Activated naive CD8-positive, alpha-beta T cell treated with anti-CD3 and anti-CD28 coated beads, Interleukin-2, amount 50 U/mL, for 16 hours (primary cell): ENCODE measurements around the gene TRABD.

Experiments
- DNase-seq: peaks from one replicate; pipeline ENCODE4 v3.0.0-alpha.2; 2020; ENCODE audit warnings: low read depth, low spot score

TRABD gene

DNA sequence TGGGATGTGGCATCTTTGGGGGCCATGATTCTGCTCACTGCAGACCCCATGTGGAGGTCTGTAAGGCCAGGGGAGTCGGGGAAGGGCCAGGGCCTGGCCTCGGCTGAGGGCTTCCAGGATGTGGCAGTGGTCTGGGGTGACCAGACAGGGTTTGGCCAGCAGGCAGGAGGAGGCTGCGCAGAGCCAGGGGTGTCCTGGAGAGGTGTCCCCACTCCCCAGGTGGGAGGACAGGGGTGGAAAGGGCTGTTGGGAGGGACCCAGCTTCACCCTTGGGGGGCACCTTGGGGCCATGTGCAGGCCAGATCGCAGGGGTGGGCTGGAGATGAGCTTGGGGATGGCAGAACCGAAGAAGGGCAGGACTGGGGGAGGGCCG is 11.7 kb upstream of the TRABD start:
- DNase-seq: no peak

DNA sequence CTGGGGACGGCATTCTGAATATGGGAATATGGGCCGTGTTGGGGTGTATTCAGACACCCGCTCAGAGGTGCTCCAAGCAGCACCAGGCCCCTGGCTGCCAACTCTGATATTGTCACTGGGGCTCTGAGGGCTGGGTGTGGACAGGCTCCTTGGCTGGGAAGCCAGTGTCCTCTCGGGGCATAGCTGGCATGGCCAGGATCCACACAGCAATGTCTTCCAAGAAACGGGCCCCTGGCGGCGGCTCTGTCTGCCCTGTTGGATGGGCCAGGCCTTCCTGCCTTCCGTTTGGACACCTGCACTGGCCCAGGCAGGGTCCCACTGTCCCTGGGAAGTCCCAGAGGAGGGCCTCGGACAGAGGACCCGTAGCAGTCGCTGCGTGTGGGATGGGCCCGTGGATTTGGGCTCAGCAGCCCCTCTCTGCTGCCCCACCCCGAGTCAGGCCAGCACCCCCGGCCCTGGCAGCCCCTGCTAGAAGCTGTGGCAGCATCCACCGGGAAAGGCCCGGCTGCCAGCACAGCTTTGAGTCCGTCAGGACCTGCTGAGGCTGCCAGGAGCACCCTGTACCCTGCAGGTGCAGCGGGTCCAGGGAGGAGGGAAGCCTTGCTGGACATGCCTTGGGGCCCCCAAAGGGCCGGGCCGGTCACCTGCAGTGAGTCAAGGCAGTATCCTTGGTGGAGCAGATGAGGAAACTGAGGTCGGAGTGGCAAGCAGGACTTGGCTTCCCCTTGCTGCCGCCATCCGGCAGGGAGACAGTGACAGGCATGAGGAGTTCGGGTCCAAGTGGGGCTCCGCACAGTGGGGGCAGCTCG is 11.1 kb upstream of the TRABD start:
- no peak for DNase-seq

DNA sequence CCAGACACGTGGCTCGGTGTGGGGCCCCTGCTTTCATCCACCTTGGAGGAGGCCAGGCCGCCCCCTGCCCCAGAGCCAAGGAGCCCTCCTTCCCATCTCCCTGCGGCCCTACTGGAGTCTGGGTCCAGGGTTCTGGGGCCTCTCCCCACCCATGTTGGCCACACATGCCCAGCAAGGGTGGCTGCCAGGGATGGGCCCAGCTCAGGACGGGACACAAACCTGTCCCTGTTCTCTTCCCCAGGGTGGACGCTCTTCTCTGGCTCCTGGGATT is 10.6 kb upstream of the TRABD start:
- no peak for DNase-seq

DNA sequence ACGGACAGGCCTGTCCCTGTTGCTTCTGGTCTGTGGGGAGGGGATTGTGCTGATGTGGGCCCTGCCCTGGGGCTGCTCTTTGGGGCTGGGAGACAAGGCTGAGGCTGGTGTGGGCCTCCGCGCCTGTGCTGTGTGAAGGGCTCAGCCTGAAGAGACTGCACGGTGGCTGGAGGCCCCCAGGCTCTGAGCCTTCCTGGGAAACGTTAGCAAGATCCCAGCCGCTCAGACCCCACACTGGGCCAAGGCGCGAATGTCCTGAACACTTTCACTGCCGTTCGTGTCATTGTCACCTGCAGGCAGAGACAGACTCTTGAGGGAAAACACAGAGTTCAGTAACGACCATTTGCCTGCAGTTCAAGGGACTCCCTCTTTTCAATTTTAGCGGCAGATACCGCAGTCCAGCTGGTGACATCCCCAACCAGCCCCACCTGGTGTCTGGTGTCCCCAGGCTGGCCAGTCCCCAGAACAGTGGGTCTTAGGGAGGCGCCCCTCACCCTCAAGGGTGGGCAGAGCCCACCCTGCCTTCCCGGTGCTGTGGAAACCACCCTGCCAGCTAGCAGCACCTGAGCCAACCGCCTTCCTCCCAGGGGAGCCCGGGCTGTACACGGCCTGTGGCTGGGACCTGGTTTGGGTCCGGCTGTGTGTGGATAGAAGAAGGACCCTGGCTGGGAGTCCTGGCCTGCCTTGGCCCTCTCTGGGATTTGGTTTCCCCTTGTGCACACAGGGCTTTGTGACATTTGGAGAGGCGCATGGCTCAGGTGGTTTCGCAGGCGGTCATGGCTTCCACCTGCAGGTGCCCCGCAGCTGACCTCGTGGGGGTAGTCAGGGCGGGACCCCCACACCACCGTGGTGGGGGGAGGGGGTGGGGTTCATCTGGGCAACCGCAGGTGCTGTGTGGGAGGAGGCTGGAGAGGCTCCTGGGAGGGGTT is 9.5 kb upstream of the TRABD start:
- no peak for DNase-seq

DNA sequence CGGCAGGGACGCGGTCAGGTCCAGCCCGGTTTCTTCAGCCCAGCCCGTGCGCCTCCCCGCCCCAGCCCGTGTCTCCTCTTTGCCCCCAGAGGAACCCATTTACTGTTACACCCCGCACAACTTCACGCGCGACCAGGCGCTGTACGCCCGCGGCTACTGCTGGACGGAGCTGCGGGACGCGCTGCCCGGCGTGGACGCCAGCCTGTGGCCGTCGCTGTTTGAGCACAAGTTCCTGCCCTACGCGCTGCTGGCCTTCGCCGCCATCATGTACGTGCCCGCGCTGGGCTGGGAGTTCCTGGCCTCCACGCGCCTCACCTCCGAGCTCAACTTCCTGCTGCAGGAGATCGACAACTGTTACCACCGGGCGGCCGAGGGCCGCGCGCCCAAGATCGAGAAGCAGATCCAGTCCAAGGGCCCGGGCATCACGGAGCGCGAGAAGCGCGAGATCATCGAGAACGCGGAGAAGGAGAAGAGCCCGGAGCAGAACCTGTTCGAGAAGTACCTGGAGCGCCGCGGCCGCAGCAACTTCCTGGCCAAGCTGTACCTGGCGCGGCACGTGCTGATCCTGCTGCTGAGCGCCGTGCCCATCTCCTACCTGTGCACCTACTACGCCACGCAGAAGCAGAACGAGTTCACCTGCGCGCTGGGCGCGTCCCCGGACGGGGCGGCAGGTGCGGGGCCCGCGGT is 8.7 kb upstream of the TRABD start:
- DNase-seq: no peak

DNA sequence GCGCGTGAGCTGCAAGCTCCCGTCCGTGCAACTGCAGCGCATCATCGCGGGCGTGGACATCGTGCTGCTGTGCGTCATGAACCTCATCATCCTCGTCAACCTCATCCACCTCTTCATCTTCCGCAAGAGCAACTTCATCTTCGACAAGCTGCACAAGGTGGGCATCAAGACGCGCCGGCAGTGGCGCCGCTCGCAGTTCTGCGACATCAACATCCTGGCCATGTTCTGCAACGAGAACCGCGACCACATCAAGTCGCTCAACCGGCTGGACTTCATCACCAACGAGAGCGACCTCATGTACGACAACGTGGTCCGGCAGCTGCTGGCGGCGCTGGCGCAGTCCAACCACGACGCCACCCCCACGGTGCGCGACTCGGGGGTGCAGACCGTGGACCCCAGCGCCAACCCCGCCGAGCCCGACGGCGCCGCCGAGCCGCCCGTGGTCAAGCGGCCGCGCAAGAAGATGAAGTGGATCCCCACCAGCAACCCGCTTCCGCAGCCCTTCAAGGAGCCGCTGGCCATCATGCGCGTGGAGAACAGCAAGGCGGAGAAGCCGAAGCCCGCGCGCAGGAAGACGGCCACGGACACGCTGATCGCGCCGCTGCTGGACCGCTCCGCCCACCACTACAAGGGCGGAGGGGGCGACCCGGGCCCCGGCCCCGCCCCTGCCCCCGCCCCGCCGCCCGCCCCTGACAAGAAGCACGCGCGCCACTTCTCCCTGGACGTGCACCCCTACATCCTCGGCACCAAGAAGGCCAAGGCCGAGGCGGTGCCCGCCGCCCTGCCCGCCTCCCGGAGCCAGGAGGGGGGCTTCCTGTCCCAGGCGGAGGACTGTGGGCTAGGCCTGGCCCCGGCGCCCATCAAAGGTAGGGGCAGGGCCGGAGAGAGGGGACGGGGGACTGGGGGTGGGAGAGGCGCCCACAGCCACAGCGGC is 7.9 kb upstream of the TRABD start:
- DNase-seq: no peak

DNA sequence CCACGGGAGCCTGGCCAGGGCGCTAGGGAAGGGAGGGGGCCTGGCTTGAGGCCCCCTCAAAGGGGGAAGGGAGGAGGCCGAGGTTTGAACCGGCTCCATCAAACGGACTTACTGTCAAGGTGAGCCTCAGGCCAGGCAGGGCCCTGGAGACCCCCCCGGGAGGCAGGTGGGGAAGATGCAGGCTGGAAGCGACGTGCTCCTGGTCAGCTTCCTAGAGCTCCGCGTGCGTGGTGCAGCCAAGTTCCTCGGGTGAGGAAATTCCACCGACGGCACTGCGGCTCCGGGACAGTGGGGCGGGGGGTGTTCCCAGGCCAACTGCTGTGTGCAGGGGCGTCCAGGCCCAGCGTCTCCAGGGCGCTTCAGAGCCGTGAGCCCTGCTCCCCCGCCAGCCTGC is 7.2 kb upstream of the TRABD start:
- no peak for DNase-seq

DNA sequence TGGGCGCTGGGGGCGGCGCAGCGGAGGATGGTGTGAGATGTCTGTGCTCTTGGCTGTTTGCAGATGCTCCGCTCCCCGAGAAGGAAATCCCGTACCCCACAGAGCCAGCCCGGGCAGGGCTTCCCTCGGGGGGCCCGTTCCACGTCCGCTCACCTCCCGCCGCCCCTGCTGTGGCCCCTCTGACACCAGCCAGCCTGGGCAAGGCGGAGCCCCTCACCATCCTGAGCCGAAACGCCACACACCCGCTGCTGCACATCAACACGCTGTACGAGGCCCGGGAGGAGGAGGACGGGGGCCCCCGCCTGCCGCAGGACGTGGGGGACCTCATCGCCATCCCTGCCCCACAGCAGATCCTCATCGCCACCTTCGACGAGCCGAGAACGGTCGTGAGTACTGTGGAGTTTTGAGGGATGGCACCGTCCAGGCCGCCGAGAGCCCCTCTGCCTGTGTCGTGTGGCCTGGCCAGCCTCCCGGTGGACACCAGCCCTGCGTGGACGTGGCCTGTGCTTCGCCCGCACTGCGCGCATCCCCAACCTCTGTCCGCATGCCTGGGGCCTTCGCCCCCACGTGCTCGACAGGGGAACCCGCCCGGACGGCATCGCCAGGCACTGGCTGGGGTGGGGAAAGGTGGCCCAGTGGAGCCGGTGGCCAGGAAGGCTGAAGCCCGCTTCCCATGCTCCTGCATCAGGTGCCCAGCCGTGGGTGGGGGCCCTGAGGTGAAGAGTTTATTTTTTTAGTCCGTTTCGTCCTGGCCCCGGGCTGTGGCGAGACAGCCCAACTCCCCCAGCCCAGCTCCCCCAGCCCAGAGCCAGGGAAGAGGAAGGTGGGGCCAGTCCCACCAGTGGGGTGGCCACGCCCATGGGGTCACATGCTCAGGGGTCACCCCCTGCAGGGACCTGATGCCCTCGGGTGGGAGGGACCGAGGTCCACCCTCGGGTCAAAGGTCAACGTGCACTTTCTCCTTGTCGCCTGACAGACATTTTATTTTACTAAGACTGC is 6.5 kb upstream of the TRABD start:
- no peak for DNase-seq

DNA sequence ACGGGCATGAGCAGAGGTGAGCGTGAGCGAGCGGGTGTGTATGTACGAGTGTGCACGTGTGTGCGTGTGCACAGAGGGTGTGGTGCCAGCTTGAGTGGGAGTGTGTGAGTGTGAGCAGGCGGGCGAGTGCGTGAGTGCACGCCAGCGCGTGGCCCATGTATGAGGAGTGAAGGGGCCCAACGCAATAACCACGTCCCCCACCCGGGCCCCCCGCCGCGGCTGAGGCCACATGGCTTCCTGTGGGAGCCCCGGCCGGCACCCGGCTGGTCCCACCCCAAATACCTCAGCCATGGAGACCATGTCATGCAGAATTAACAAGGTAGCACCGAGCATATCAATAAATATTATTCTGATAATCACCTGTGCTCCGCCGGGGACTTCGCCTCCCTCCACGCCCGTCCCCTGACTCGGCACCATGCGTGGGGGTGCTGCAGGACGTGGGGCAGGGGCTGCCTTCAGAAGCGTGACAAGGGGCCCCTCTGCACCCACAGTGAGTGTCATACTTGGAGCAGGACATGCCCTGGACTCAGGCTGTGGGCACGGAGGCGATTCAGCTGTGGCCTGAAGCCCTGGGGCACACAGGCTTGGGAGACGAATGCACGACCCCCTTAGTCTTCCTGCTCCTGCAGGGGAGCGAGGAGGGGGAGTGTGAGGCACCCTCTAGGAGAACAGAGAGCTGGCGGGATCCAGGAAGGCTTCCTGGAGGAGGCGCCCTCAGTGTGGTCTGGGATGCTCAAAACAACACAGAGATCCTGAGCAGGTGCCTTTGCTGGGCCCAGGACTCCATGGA is 5.6 kb upstream of the TRABD start:
- no peak for DNase-seq

DNA sequence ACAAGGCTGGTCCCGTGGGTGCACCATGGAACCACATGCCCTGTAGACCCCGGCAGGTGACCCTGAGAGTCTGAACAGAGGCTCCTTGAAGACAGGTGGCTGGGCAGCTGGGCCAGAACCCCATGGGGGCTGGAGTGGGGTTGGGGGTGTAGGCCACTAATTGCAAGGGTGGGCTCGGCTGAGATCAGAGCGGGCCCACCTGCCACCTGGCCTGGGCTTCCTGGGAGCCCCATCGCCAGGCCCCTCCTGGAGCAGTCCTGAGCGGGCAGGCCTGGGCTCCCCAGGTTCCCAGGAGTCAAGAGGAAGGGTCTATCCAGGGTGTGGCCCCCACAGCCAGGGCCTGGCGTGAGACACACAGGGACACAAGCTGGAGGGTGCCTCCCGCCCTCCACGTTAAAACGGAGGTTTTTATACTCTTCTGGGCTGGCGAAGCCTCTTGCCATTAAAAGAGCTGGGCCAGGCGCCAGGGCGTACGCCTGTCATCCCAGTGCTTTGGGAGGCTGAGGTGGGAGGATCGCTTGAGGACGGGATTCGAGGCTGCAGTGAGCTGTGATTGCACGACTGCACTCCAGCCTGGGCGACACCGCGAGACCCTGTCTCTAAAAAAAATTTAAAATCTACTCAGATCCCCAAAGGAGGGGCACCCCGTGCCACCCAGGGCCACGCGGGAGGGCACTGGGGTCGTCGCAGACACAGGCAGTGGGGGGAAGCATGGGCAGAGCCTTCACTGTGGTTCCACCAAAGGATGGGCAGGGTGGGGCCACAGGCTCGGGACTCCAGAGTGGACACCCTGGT is 4.8 kb upstream of the TRABD start:
- DNase-seq: no peak

DNA sequence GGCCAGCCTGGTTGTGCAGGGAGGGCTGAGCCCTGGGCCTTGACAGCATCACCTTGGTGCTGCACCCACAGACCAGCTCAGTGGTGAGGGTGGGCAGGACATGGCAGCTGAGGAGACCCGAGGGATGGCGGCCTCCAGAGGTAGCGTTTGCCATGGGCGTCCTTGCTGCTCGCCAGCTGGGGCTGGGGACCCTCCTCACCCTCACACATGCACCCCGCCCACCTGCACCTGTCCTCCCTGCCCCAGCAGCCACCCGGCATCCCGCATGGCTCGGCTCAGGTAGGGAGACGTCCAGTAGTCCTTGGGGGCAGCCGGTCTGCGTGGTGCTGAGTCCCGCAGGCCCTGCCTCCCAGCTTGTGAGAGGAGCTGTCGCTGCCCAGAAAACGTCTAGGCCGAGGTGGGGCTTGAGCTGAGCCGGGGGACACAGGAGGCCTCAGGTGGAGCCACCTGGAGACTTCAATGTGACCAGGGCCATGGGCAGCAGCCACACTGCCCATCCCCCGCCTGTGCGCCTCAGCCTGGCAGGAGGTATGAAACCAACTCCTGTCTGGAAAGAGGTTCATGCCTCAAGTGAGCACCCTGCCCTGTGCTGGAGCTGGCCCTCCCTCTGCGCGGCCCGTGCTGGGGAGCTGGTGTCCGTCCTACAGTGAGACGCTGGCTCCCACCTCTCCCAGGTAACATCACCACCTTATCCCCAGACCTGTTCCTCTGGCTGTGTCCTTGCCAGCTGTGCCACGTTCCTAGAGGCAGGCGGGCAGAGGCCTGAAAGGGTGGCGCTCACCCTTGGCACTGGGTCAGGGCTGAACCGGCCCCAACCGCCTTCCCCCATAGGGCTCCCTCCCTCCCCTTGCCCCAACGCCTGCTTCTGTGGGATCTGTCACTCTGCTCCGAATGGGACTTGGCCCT is 3.3 kb upstream of the TRABD start:
- no peak for DNase-seq

DNA sequence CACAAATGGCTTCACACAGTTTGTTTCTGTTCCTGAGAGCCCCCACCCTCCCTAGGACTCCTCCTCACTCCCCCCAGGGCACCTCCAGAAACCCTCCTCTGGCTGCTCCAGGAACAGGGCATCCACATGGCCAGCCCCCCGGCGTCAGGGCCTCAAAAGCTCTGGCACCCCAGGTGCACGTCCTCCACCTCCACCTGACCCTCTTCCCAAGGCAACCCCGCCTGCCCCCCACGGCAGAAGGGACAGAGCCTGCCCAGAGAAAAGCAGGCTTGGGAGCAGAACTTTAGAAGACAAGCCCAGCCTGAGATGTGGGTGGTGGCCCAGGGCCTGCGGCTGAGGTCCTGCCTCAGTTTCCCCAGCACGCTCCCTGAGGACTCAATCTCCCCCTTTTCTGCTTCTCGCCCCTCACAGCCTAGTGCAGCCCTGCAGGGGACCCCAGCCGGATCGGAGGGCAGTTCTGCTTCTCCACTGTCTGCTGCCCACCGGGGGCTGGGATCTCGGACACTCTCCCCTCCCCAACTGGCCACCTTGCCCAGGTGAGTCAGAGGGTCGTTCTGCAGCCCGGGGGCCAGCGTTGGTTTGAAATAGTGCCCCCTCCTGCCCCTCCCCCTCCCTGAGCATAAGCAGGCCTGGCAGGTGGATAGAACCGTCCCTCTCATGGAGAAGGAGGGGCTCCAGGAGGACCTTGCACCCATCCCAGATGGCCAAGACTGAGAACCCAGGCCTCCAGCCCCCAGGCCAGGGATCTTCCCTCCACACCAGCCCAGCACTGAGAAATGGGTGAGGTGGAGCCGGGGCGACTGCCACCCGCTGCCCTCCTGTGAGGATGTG is 2.4 kb upstream of the TRABD start:
- DNase-seq: no peak

DNA sequence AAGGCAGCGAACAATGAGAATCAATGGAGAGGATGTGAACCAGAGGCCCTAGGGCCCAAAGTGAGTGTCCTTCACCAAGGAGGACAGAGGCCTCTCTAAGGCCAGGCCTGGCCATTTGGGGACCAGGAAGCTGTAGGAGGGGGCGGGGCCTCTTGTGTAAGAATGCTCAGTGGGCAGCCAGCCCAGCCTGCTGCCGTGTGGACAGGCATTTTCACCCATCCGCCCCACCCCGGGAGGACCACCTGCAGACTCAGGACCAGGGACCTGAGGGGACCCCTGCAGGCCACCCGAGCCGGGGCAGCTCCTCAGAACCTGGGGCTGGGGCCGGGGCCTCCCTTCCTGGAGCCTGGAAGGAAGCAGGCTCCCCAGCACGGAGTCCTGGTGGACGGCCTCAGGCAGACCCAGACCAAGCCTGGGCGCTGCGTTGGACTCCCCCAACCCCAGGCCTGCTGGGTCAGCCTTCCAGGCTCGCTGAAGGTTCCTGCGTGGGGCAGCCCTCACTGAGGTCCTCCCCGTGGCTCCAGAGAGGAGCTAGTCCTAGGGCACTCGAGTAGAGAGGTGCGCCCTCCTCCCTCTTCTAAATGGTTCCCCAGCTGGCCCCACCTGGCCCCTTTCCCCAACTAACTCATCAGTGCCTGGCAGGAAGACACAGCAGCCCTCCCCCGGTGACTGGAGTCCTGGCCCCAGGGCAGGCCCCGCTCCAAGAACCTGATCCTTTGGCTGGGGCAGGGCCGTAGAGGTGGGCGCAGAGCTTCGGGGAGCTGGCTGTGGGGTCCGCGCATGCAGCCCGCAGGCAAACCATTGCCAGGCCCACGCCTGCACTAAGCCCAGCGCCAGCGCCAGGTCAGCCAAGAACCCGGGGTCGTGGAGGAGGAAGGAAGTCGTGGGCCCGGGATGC is 1.5 kb upstream of the TRABD start:
- no peak for DNase-seq

DNA sequence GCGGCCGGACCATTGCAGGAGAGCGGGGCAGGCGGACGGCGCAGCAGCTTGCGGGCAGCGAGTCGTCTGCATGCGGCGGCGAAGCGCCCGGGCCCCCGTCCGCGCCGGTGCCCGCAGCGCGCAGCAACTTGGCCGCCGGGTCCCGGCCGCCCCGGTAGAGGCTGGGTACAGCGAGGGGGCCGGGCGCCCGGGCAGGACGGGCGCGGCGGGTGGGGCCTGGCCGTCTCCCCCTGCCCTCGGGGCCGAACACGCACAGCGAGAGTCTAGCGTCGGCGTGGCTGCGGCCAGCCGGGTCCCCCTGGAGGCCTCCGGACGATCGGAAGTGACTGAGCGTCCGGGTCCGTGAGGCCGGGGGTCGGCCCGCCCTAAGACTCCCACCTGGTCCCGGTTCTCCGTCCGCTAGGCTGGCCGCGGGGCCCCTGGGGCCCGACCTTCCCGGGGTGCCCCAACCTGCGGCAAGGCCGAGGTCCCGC is 775 bp upstream of the TRABD start:
- DNase-seq: no peak

DNA sequence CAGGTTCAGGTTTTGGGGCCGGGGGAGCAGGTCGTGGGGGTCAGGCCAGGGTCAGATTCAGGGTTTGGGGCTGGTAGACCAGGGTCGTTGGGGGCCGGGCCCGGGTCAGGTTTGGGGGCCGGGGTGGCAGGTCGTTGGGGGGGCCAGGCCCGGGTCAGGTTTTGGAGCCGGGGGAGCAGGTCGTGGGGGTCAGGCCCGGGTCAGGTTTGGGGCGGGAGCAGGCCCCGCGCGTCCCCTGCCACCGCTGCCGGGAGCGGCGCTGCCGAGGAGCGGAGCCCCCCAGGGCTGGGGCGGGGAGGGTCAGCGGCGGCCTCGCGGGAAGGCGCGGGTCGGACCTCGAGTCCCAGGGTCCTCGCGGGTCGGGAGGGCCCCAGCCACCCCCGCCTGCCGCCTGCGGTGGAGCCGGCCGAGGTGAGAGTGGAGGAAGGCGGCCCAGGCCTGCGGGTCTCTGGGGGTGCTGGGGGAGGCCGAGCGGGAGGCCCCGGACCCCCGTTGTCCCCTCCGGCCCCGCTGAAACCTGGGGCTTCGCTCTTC is 535 bp downstream of the TRABD start:
- no peak for DNase-seq
